ENCODE measurements around the gene KLF4.

- TF ChIP-seq CTCF (conservative IDR thresholded peaks at IDR 0.05; ENCODE audit: low read length): no peak
- no peak for TF ChIP-seq EZH2phosphoT487 (IDR thresholded peaks at IDR 0.05; ENCODE audit: borderline replicate concordance)
Measured at GRCh38 chr9:107491081-107492053, 1.8 kb upstream of the KLF4 start.

Data from Loucy (cell line).